ENCODE data around the gene LAMA4. TPM values are rescaled to one million over a fixed set of nuclear protein-coding genes. Genes with fewer than 3 reads are reported as not detected.

Gene LAMA4
- total RNA-seq, 4 donors from 2014 or later, result 8.1 to 116 (median 19.0) TPM

DNA sequence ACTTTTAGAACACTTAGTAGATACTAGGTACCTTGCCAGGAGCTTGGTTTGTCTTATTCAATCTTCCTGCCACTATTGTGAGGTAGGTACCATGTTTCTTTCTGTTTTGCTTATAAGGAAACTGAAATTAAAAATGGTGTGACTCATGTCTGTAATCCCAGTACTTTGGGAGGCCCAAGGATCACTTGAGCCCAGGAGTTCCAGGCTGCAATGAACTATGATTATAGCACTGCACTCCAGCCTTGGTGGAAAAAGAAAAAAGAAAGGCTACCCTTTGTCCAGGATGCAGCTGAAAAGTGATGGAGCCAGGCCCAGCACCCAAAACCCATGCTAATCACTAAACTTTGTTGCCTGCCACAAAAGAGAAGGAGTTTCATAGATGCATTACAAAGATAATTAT lies 34.1 kb upstream of the LAMA4 start:
- no peak for DNase-seq
- Histone ChIP-seq H3K27me3 (no peaks in the 10 kb centered on the region), H3K27ac (peak overlapping the region in 2 of 4 donors; percentile 10 to 66), H3K9me3 (no peaks in the 10 kb centered on the region), H3K4me1 (peaks cover 0 to 15% (median 4%) of the 10 kb centered on the region in 3 donors), H3K36me3 (no peaks in the 10 kb centered on the region), H3K4me3 (no peak overlapping the region)
- intact Hi-C loops (cut with DNase I), result no loop called here
- TF ChIP-seq, protein P1, sequence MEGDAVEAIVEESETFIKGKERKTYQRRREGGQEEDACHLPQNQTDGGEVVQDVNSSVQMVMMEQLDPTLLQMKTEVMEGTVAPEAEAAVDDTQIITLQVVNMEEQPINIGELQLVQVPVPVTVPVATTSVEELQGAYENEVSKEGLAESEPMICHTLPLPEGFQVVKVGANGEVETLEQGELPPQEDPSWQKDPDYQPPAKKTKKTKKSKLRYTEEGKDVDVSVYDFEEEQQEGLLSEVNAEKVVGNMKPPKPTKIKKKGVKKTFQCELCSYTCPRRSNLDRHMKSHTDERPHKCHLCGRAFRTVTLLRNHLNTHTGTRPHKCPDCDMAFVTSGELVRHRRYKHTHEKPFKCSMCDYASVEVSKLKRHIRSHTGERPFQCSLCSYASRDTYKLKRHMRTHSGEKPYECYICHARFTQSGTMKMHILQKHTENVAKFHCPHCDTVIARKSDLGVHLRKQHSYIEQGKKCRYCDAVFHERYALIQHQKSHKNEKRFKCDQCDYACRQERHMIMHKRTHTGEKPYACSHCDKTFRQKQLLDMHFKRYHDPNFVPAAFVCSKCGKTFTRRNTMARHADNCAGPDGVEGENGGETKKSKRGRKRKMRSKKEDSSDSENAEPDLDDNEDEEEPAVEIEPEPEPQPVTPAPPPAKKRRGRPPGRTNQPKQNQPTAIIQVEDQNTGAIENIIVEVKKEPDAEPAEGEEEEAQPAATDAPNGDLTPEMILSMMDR (IDR thresholded peaks at IDR 0.05), result no peak
- no peak for TF ChIP-seq POLR2A (IDR thresholded peaks at IDR 0.05)

DNA sequence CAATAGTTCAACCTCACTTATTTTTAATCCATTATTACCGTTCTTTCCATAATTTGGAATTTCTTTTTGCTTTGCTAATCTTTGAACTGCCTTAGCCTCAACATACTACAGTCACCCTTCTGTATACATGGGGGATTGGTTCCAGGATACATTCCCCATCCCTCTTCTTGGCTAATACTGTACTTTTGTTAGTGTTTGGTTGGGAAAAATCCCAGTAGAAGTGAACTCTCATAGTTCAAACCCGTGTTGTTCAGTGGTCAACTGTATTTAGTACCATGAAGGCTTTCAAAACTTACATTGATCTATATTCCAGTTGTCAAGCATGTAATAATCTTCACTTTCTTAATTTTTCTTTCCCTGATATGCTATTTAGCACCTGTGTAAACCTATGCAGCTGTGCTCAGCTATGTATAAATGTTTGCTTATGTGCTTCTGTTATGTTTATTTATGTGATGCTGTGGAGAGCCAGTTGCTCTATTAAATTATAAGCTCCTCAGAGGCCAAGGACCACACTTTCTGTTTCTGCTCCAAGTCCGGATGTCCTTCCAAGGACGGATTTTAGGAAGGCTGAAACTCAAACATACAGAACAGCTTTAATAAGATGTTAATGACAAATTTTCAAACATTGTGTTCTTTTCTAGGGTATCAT lies 33.3 kb upstream of the LAMA4 start:
- H3K27ac ChIP-seq, result peak overlapping the region in 2 of 4 donors; percentile 16 to 66
- TF ChIP-seq POLR2A (IDR thresholded peaks at IDR 0.05), result no peak
- TF ChIP-seq, protein P1 (IDR thresholded peaks at IDR 0.05), result no peak
- intact Hi-C loops (cut with DNase I), result no loop called here
- no peak overlapping the region for H3K4me3 ChIP-seq
- peaks cover 0 to 16% (median 4%) of the 10 kb centered on the region in 3 donors for H3K4me1 ChIP-seq
- H3K27me3 ChIP-seq, result no peaks in the 10 kb centered on the region
- WGBS, 2 donors, result 63 to 65% methylated on average over 4 of the region's 4 CpGs
- no peaks in the 10 kb centered on the region for H3K9me3 ChIP-seq
- H3K36me3 ChIP-seq, result no peaks in the 10 kb centered on the region
- DNase-seq, result no peak

DNA sequence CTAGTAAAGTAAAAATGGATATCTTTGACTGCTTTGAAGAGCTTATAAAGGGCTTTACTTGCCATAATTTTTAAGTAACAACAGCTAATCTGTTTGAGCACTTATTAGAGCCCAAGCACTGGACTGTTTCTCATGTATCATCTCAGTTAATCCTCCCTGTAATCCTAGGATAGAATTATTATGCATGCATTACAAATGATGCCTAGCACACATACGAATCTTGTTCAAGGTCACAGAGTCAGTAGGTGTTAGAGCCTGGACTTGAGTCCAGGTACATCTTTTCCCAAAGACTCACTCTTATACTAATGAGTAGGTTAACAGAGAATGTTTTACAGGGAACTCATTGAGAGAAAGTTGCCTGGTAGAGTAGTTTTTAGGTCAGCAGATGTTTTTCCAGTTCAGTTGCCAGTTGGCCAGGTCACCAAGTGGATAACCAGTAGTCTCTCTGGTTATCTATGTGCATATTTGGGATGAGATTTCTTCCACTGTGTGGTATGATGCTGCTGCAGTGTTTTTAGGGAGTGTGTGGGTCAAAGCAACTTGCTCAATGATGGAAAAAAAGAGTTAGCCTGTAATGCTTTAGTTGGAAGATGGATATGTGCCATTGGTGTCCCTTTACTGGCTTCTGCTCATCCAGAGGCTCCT lies 32.3 kb upstream of the LAMA4 start:
- 38 to 50% methylated on average over 1 of the region's 1 CpG for WGBS, 2 donors
- intact Hi-C loops (cut with DNase I), result no loop called here
- Histone ChIP-seq H3K27me3 (no peaks in the 10 kb centered on the region), H3K36me3 (no peaks in the 10 kb centered on the region), H3K27ac (peak overlapping the region in 3 of 4 donors; percentile 2 to 26 (median 16)), H3K9me3 (no peaks in the 10 kb centered on the region), H3K4me3 (no peak overlapping the region), H3K4me1 (peaks cover 0 to 24% (median 4%) of the 10 kb centered on the region in 3 donors)
- no peak for DNase-seq
- TF ChIP-seq POLR2A (IDR thresholded peaks at IDR 0.05), result no peak
- TF ChIP-seq, protein P1 (IDR thresholded peaks at IDR 0.05), result no peak

DNA sequence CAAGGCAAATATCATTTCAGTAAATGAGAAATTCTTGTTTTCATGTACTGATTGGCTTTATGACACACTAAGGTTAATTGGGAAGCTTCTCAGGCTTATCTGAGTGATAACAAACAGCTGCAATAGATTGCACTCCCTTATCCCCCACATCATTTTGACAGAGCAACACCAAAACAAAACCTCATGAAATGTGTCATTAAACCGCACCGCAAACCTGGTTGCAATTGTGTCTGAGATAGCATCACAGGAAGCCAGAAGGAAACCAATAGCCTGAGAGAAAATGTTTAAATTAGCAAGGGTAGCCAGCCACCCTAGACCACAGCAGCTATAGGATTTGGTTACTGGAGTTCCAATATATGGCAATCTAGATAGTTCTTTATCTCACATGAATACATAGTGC lies 31.6 kb upstream of the LAMA4 start:
- WGBS, 2 donors, result 59 to 85% methylated on average over 2 of the region's 2 CpGs
- no peaks in the 10 kb centered on the region for H3K9me3 ChIP-seq
- no peak for TF ChIP-seq POLR2A (IDR thresholded peaks at IDR 0.05)
- TF ChIP-seq, protein P1 (IDR thresholded peaks at IDR 0.05), result no peak
- DNase-seq, result no peak
- H3K4me3 ChIP-seq, result no peak overlapping the region
- peaks cover 0 to 29% (median 4%) of the 10 kb centered on the region in 3 donors for H3K4me1 ChIP-seq
- H3K27me3 ChIP-seq, result no peaks in the 10 kb centered on the region
- H3K36me3 ChIP-seq, result no peaks in the 10 kb centered on the region
- intact Hi-C loops (cut with DNase I), result no loop called here
- no peak overlapping the region for H3K27ac ChIP-seq

DNA sequence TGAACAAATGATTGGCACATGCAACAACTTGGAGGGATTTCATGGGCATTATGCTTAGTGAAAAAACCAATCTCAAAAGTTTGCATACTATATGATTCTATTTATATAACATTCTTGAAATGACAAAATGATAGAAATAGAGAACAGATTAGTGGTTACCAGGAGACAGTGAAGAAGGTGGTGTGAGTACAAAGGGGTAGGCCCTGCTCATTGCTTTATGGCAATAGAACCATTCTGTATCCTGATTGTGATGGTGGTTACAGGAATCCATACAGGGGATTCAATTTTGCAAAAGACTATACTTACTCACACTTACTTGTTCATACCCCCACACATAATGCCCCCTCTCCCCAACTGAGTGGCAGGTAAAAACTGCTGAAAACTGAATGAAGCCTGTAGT lies 30.2 kb upstream of the LAMA4 start:
- Histone ChIP-seq H3K4me3 (no peak overlapping the region), H3K4me1 (peaks cover 0 to 36% (median 8%) of the 10 kb centered on the region in 3 donors), H3K27ac (no peak overlapping the region), H3K9me3 (no peaks in the 10 kb centered on the region), H3K27me3 (no peaks in the 10 kb centered on the region), H3K36me3 (no peaks in the 10 kb centered on the region)
- DNase-seq, result no peak
- TF ChIP-seq, protein P1 (IDR thresholded peaks at IDR 0.05), result no peak
- no peak for TF ChIP-seq POLR2A (IDR thresholded peaks at IDR 0.05)
- intact Hi-C loops (cut with DNase I), result no loop called here
